WTC11 (cell line): Measurements from ENCODE around the gene ADSL. TPM values are rescaled to one million over a fixed set of nuclear protein-coding genes. Genes with fewer than 3 reads are reported as not detected.
A peak's percentile ranks its signal among the peaks of the same experiment; 100 is the strongest.

Experiments used
- CBFB ChIP-seq: sonication (generic); formaldehyde crosslinking; IDR thresholded peaks from 2 replicates; pipeline ENCODE4 v1.8.1; 2022; ENCODE audit warnings: mild to moderate bottlenecking, low read depth, missing genetic modification reagents
- CREB1 ChIP-seq: sonication (generic); formaldehyde crosslinking; IDR thresholded peaks from 2 replicates; pipeline ENCODE4 v1.8.0; 2023; ENCODE audit warnings: mild to moderate bottlenecking, missing genetic modification reagents
- EMX1 ChIP-seq: fragments of 250-450 bp; sonication (Bioruptor Pico); IDR thresholded peaks from 2 replicates; pipeline ENCODE4 v1.8.0; 2021; ENCODE audit warnings: mild to moderate bottlenecking
- ESRRA ChIP-seq: sonication (generic); formaldehyde crosslinking; IDR thresholded peaks from 2 replicates; pipeline ENCODE4 v1.8.1; 2022; ENCODE audit warnings: mild to moderate bottlenecking, missing genetic modification reagents, borderline replicate concordance
- FOXP1 ChIP-seq: sonication (generic); formaldehyde crosslinking; IDR thresholded peaks from 2 replicates; pipeline ENCODE4 v1.8.0; 2022; ENCODE audit warnings: missing genetic modification reagents, mild to moderate bottlenecking, moderate library complexity, borderline replicate concordance
- GTF2I ChIP-seq: fragments of 250-450 bp; sonication (Bioruptor Pico); conservative IDR thresholded peaks from 2 replicates; pipeline ENCODE4 v1.4.0; 2021; ENCODE audit warnings: mild to moderate bottlenecking
- JUN ChIP-seq: sonication (generic); formaldehyde crosslinking; IDR thresholded peaks from 2 replicates; pipeline ENCODE4 v1.8.0; 2023; ENCODE audit warnings: mild to moderate bottlenecking, missing genetic modification reagents
- NFE2L1 ChIP-seq: sonication (generic); formaldehyde crosslinking; IDR thresholded peaks from 2 replicates; pipeline ENCODE4 v1.8.1; 2023; ENCODE audit warnings: missing genetic modification reagents
- NFYB ChIP-seq: sonication (generic); formaldehyde crosslinking; conservative IDR thresholded peaks from 2 replicates; pipeline ENCODE4 v1.8.0; 2022; ENCODE audit warnings: low read depth, missing genetic modification reagents
- RORB ChIP-seq: fragments of 250-450 bp; sonication (Bioruptor Pico); IDR thresholded peaks from 2 replicates; pipeline ENCODE4 v1.9.0; 2021; ENCODE audit warnings: mild to moderate bottlenecking
- SMAD3 ChIP-seq: sonication (generic); formaldehyde crosslinking; IDR thresholded peaks from 2 replicates; pipeline ENCODE4 v1.8.0; 2022; ENCODE audit warnings: missing genetic modification reagents, mild to moderate bottlenecking, borderline replicate concordance
- SOX15 ChIP-seq: fragments of 250-450 bp; sonication (Bioruptor Pico); IDR thresholded peaks from 2 replicates; pipeline ENCODE4 v1.9.0; 2021; ENCODE audit warnings: mild to moderate bottlenecking
- TEAD1 ChIP-seq: sonication (generic); formaldehyde crosslinking; IDR thresholded peaks from 2 replicates; pipeline ENCODE4 v1.8.0; 2022; ENCODE audit warnings: mild to moderate bottlenecking, missing genetic modification reagents
- ZBTB21 ChIP-seq: sonication (generic); formaldehyde crosslinking; IDR thresholded peaks from 2 replicates; pipeline ENCODE4 v1.8.1; 2023; ENCODE audit warnings: mild to moderate bottlenecking, missing genetic modification reagents, borderline replicate concordance
- ZNF138 ChIP-seq: sonication (generic); formaldehyde crosslinking; conservative IDR thresholded peaks from 2 replicates; pipeline ENCODE4 v1.8.1; 2022; ENCODE audit warnings: mild to moderate bottlenecking, moderate library complexity, missing genetic modification reagents
- ZNF219 ChIP-seq: sonication (generic); formaldehyde crosslinking; IDR thresholded peaks from 2 replicates; pipeline ENCODE4 v1.8.0; 2023; ENCODE audit warnings: missing genetic modification reagents, mild to moderate bottlenecking, borderline replicate concordance
- total RNA-seq: library from RNA; stranded (reverse); gene quantifications from 3 replicates; pipeline ENCODE4 v1.2.3, GENCODE V29; 2021
- TF ChIP-seq, protein P1 (sequence below): sonication (generic); formaldehyde crosslinking; IDR thresholded peaks from 2 replicates; pipeline ENCODE4 v1.8.0; 2022; ENCODE audit warnings: mild to moderate bottlenecking, missing genetic modification reagents
- TF ChIP-seq, protein P2 (sequence below): sonication (generic); formaldehyde crosslinking; conservative IDR thresholded peaks from 2 replicates; pipeline ENCODE4 v1.8.1; 2023; ENCODE audit warnings: mild to moderate bottlenecking, low read depth, missing genetic modification reagents, moderate library complexity
- TF ChIP-seq, protein P3 (sequence below): sonication (generic); formaldehyde crosslinking; IDR thresholded peaks from 2 replicates; pipeline ENCODE4 v1.8.1; 2023; ENCODE audit warnings: mild to moderate bottlenecking, missing genetic modification reagents, borderline replicate concordance
- TF ChIP-seq, protein P4 (sequence below): sonication (generic); formaldehyde crosslinking; IDR thresholded peaks from 2 replicates; pipeline ENCODE4 v1.8.1; 2023; ENCODE audit warnings: mild to moderate bottlenecking, missing genetic modification reagents
- TF ChIP-seq, protein P5 (sequence below): sonication (generic); formaldehyde crosslinking; IDR thresholded peaks from 2 replicates; pipeline ENCODE4 v1.8.1; 2023; ENCODE audit warnings: mild to moderate bottlenecking, missing genetic modification reagents
- TF ChIP-seq, protein P6 (sequence below): sonication (generic); formaldehyde crosslinking; IDR thresholded peaks from 2 replicates; pipeline ENCODE4 v1.8.0; 2022; ENCODE audit warnings: mild to moderate bottlenecking, missing genetic modification reagents
- TF ChIP-seq, protein P7 (sequence below): sonication (generic); formaldehyde crosslinking; IDR thresholded peaks from 2 replicates; pipeline ENCODE4 v1.8.1; 2022; ENCODE audit warnings: low read depth, missing genetic modification reagents, borderline replicate concordance
- TF ChIP-seq, protein P8 (sequence below): sonication (generic); formaldehyde crosslinking; IDR thresholded peaks from 2 replicates; pipeline ENCODE4 v1.8.1; 2022; ENCODE audit warnings: mild to moderate bottlenecking, moderate library complexity, missing genetic modification reagents

The ADSL gene
- total RNA-seq, 1 experiment from 2014 or later = 154 TPM

DNA sequence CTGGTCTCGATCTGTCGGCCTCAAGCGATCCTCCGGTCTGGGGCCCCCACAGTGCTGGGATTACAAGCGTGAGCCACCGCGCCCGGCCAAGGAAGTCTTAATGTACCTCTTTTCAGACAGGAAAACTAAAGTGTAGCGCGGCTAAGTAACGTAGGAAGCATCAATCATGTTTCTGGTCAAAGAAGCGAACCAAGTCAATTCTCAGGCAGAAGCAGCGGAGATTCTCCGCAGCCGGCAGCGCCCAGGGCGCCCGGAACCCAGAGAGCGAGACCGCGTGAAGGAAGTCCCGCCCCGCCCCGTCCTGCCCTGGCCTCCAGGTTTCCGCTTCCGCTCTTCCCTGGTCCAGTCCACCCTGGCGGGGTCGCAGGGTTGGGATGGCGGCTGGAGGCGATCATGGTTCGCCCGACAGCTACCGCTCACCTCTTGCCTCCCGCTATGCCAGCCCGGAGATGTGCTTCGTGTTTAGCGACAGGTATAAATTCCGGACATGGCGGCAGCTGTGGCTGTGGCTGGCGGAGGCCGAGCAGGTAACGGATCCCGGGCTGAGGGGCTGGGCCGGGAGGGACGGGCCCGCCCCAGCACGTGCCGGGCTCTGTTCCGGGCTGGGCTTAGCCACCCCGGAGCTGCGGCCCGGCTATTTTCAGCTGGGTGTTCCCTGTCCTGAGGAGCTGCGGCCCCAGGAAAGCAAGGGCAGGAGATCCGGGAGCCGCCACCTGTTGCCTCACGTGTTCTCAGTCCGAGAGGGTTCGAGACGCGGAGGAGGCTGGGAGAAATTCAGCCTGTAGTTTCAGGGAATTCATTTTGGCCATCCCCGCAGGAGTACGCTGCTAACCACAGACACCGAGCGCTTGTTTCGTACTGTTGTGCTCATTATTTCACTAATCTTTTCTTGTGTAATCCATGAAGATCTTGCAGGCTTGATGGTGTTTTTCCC lies at the start of gene ADSL (continued):
- TF ChIP-seq, protein P1, sequence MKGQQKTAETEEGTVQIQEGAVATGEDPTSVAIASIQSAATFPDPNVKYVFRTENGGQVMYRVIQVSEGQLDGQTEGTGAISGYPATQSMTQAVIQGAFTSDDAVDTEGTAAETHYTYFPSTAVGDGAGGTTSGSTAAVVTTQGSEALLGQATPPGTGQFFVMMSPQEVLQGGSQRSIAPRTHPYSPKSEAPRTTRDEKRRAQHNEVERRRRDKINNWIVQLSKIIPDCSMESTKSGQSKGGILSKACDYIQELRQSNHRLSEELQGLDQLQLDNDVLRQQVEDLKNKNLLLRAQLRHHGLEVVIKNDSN (CRISPR knock-in tag) = peak; percentile 83
- TF ChIP-seq CBFB (CRISPR knock-in tag) (0 out of 2 replicates have a peak, but pooled peaks have one; percentile 85), FOXP1 (CRISPR knock-in tag) (peak; percentile 77), SOX15 (CRISPR knock-in tag) (no peak), NFYB (CRISPR knock-in tag) (no peak), NFE2L1 (CRISPR knock-in tag) (peak; percentile 81), TEAD1 (CRISPR knock-in tag) (peak; percentile 50; the same call in 1 of the 2 replicates), EMX1 (0 out of 2 replicates have a peak, but pooled peaks have one; percentile 38), ZNF138 (peak; percentile 89), SMAD3 (CRISPR knock-in tag) (peak; percentile 93), GTF2I (CRISPR knock-in tag) (0 out of 2 replicates have a peak, but pooled peaks have one; percentile 22), JUN (CRISPR knock-in tag) (0 out of 2 replicates have a peak, but pooled peaks have one; percentile 9), RORB (CRISPR knock-in tag) (no peak), CREB1 (CRISPR knock-in tag) (no peak), ZBTB21 (peak; percentile 92; the same call in 1 of the 2 replicates), ZNF219 (0 out of 2 replicates have a peak, but pooled peaks have one; percentile 11), ESRRA (CRISPR knock-in tag) (peak; percentile 90; the same call in 1 of the 2 replicates)
- TF ChIP-seq, protein P2, sequence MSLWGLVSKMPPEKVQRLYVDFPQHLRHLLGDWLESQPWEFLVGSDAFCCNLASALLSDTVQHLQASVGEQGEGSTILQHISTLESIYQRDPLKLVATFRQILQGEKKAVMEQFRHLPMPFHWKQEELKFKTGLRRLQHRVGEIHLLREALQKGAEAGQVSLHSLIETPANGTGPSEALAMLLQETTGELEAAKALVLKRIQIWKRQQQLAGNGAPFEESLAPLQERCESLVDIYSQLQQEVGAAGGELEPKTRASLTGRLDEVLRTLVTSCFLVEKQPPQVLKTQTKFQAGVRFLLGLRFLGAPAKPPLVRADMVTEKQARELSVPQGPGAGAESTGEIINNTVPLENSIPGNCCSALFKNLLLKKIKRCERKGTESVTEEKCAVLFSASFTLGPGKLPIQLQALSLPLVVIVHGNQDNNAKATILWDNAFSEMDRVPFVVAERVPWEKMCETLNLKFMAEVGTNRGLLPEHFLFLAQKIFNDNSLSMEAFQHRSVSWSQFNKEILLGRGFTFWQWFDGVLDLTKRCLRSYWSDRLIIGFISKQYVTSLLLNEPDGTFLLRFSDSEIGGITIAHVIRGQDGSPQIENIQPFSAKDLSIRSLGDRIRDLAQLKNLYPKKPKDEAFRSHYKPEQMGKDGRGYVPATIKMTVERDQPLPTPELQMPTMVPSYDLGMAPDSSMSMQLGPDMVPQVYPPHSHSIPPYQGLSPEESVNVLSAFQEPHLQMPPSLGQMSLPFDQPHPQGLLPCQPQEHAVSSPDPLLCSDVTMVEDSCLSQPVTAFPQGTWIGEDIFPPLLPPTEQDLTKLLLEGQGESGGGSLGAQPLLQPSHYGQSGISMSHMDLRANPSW = no peak
- TF ChIP-seq, protein P3, sequence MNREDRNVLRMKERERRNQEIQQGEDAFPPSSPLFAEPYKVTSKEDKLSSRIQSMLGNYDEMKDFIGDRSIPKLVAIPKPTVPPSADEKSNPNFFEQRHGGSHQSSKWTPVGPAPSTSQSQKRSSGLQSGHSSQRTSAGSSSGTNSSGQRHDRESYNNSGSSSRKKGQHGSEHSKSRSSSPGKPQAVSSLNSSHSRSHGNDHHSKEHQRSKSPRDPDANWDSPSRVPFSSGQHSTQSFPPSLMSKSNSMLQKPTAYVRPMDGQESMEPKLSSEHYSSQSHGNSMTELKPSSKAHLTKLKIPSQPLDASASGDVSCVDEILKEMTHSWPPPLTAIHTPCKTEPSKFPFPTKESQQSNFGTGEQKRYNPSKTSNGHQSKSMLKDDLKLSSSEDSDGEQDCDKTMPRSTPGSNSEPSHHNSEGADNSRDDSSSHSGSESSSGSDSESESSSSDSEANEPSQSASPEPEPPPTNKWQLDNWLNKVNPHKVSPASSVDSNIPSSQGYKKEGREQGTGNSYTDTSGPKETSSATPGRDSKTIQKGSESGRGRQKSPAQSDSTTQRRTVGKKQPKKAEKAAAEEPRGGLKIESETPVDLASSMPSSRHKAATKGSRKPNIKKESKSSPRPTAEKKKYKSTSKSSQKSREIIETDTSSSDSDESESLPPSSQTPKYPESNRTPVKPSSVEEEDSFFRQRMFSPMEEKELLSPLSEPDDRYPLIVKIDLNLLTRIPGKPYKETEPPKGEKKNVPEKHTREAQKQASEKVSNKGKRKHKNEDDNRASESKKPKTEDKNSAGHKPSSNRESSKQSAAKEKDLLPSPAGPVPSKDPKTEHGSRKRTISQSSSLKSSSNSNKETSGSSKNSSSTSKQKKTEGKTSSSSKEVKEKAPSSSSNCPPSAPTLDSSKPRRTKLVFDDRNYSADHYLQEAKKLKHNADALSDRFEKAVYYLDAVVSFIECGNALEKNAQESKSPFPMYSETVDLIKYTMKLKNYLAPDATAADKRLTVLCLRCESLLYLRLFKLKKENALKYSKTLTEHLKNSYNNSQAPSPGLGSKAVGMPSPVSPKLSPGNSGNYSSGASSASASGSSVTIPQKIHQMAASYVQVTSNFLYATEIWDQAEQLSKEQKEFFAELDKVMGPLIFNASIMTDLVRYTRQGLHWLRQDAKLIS (CRISPR knock-in tag) = 0 out of 2 replicates have a peak, but pooled peaks have one; percentile 9
- TF ChIP-seq, protein P4, sequence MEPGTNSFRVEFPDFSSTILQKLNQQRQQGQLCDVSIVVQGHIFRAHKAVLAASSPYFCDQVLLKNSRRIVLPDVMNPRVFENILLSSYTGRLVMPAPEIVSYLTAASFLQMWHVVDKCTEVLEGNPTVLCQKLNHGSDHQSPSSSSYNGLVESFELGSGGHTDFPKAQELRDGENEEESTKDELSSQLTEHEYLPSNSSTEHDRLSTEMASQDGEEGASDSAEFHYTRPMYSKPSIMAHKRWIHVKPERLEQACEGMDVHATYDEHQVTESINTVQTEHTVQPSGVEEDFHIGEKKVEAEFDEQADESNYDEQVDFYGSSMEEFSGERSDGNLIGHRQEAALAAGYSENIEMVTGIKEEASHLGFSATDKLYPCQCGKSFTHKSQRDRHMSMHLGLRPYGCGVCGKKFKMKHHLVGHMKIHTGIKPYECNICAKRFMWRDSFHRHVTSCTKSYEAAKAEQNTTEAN (CRISPR knock-in tag) = peak; percentile 91
- TF ChIP-seq, protein P5, sequence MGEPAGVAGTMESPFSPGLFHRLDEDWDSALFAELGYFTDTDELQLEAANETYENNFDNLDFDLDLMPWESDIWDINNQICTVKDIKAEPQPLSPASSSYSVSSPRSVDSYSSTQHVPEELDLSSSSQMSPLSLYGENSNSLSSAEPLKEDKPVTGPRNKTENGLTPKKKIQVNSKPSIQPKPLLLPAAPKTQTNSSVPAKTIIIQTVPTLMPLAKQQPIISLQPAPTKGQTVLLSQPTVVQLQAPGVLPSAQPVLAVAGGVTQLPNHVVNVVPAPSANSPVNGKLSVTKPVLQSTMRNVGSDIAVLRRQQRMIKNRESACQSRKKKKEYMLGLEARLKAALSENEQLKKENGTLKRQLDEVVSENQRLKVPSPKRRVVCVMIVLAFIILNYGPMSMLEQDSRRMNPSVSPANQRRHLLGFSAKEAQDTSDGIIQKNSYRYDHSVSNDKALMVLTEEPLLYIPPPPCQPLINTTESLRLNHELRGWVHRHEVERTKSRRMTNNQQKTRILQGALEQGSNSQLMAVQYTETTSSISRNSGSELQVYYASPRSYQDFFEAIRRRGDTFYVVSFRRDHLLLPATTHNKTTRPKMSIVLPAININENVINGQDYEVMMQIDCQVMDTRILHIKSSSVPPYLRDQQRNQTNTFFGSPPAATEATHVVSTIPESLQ = peak; percentile 86
- TF ChIP-seq, protein P6, sequence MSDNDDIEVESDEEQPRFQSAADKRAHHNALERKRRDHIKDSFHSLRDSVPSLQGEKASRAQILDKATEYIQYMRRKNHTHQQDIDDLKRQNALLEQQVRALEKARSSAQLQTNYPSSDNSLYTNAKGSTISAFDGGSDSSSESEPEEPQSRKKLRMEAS = peak; percentile 96
- TF ChIP-seq, protein P7, sequence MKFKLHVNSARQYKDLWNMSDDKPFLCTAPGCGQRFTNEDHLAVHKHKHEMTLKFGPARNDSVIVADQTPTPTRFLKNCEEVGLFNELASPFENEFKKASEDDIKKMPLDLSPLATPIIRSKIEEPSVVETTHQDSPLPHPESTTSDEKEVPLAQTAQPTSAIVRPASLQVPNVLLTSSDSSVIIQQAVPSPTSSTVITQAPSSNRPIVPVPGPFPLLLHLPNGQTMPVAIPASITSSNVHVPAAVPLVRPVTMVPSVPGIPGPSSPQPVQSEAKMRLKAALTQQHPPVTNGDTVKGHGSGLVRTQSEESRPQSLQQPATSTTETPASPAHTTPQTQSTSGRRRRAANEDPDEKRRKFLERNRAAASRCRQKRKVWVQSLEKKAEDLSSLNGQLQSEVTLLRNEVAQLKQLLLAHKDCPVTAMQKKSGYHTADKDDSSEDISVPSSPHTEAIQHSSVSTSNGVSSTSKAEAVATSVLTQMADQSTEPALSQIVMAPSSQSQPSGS (CRISPR knock-in tag) = no peak
- TF ChIP-seq, protein P8, sequence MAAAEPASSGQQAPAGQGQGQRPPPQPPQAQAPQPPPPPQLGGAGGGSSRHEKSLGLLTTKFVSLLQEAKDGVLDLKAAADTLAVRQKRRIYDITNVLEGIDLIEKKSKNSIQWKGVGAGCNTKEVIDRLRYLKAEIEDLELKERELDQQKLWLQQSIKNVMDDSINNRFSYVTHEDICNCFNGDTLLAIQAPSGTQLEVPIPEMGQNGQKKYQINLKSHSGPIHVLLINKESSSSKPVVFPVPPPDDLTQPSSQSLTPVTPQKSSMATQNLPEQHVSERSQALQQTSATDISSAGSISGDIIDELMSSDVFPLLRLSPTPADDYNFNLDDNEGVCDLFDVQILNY (CRISPR knock-in tag) = 0 out of 2 replicates have a peak, but pooled peaks have one; percentile 60
